Measurements from ENCODE around the gene TMEM255B.

TMEM255B gene

GRCh38 chr13:113769106-113769505 lies 10.1 kb downstream of the TMEM255B start:
- no peaks in the 10 kb centered on the region for H3K79me2 ChIP-seq (ENCODE audit: control insufficient read depth, insufficient read depth, low read length)
- no CpG with 5 or more reads among the region's 5 CpGs for whole genome bisulfite sequencing (ENCODE audit: extremely low coverage, insufficient coverage, low lambda C conversion rate)
- no peaks in the 10 kb centered on the region for H3K27me3 ChIP-seq (ENCODE audit: insufficient read depth, low read length, poor library complexity)
- no peak overlapping the region for H3K4ac ChIP-seq (ENCODE audit: low read depth, low read length)
- H3K36me3 ChIP-seq (ENCODE audit: control insufficient read depth, insufficient read depth, low read length), result no peaks in the 10 kb centered on the region
- H3K4me3 ChIP-seq (ENCODE audit: low read length), result no peak overlapping the region
- H3K4me1 ChIP-seq (ENCODE audit: control insufficient read depth, low read depth, low read length), result no peaks in the 10 kb centered on the region
- H2BK5ac ChIP-seq (ENCODE audit: low read length), result no peak overlapping the region
- no peak overlapping the region for H3K18ac ChIP-seq (ENCODE audit: low read length)
- no peak overlapping the region for H2BK15ac ChIP-seq (replicated peaks; ENCODE audit: low read depth)
- H2AK5ac ChIP-seq (ENCODE audit: low read length), result no peak overlapping the region
- H3K23ac ChIP-seq (ENCODE audit: low read length), result no peak overlapping the region
- H4K5ac ChIP-seq (ENCODE audit: low read length), result no peak overlapping the region
- H3K56ac ChIP-seq (ENCODE audit: low read length), result no peak overlapping the region
- no peak for DNase-seq
- H3K27ac ChIP-seq (ENCODE audit: low read depth, low read length), result no peak overlapping the region
- no peak overlapping the region for H4K8ac ChIP-seq (ENCODE audit: low read depth, low read length)
- no peak overlapping the region for H2BK120ac ChIP-seq (ENCODE audit: low read depth, low read length)
- no peak overlapping the region for H3K4me2 ChIP-seq (ENCODE audit: low read length)
- no peak overlapping the region for H3K9ac ChIP-seq (ENCODE audit: low read length)
- H3K79me1 ChIP-seq (ENCODE audit: low read length), result no peaks in the 10 kb centered on the region

GRCh38 chr13:113769881-113770280 lies 10.9 kb downstream of the TMEM255B start:
- WGBS (ENCODE audit: extremely low coverage, insufficient coverage, low lambda C conversion rate), result no CpG with 5 or more reads among the region's 13 CpGs
- Histone ChIP-seq H3K27ac (ENCODE audit: low read depth, low read length) (no peak overlapping the region), H2AK5ac (ENCODE audit: low read length) (no peak overlapping the region)

GRCh38 chr13:113770441-113770840 lies 11.4 kb downstream of the TMEM255B start:
- Histone ChIP-seq H3K23ac (ENCODE audit: low read length) (no peak overlapping the region), H3K4me2 (ENCODE audit: low read length) (no peak overlapping the region), H2AK5ac (ENCODE audit: low read length) (no peak overlapping the region), H3K27ac (ENCODE audit: low read depth, low read length) (no peak overlapping the region), H3K18ac (ENCODE audit: low read length) (no peak overlapping the region), H3K4me3 (ENCODE audit: low read length) (no peak overlapping the region), H3K9ac (ENCODE audit: low read length) (no peak overlapping the region), H3K27me3 (ENCODE audit: insufficient read depth, low read length, poor library complexity) (no peaks in the 10 kb centered on the region), H4K8ac (ENCODE audit: low read depth, low read length) (no peak overlapping the region), H3K36me3 (ENCODE audit: control insufficient read depth, insufficient read depth, low read length) (no peaks in the 10 kb centered on the region), H3K4ac (ENCODE audit: low read depth, low read length) (no peak overlapping the region), H2BK5ac (ENCODE audit: low read length) (no peak overlapping the region), H2BK15ac (replicated peaks; ENCODE audit: low read depth) (no peak overlapping the region), H2BK120ac (ENCODE audit: low read depth, low read length) (no peak overlapping the region), H3K79me1 (ENCODE audit: low read length) (no peaks in the 10 kb centered on the region), H3K79me2 (ENCODE audit: control insufficient read depth, insufficient read depth, low read length) (no peaks in the 10 kb centered on the region), H4K5ac (ENCODE audit: low read length) (no peak overlapping the region), H3K4me1 (ENCODE audit: control insufficient read depth, low read depth, low read length) (no peaks in the 10 kb centered on the region), H3K56ac (ENCODE audit: low read length) (no peak overlapping the region)
- no peak for DNase-seq
- WGBS (ENCODE audit: extremely low coverage, insufficient coverage, low lambda C conversion rate), result no CpG with 5 or more reads among the region's 8 CpGs

More at GRCh38 chr13:113769881-113770280, 10.9 kb downstream of the TMEM255B start:
- Histone ChIP-seq H3K79me1 (ENCODE audit: low read length) (no peaks in the 10 kb centered on the region), H3K4ac (ENCODE audit: low read depth, low read length) (no peak overlapping the region), H3K79me2 (ENCODE audit: control insufficient read depth, insufficient read depth, low read length) (no peaks in the 10 kb centered on the region), H4K8ac (ENCODE audit: low read depth, low read length) (no peak overlapping the region), H2BK5ac (ENCODE audit: low read length) (no peak overlapping the region), H3K9ac (ENCODE audit: low read length) (no peak overlapping the region), H3K23ac (ENCODE audit: low read length) (no peak overlapping the region), H3K18ac (ENCODE audit: low read length) (no peak overlapping the region), H4K5ac (ENCODE audit: low read length) (no peak overlapping the region), H3K36me3 (ENCODE audit: control insufficient read depth, insufficient read depth, low read length) (no peaks in the 10 kb centered on the region), H2BK120ac (ENCODE audit: low read depth, low read length) (no peak overlapping the region), H3K27me3 (ENCODE audit: insufficient read depth, low read length, poor library complexity) (no peaks in the 10 kb centered on the region), H3K4me3 (ENCODE audit: low read length) (no peak overlapping the region), H2BK15ac (replicated peaks; ENCODE audit: low read depth) (no peak overlapping the region), H3K4me2 (ENCODE audit: low read length) (no peak overlapping the region), H3K4me1 (ENCODE audit: control insufficient read depth, low read depth, low read length) (no peaks in the 10 kb centered on the region), H3K56ac (ENCODE audit: low read length) (no peak overlapping the region)
- no peak for DNase-seq

- no peak overlapping the region for H3K56ac ChIP-seq (ENCODE audit: low read length)
- no peak overlapping the region for H4K8ac ChIP-seq (ENCODE audit: low read depth, low read length)
- DNase-seq, result no peak
- no peak overlapping the region for H3K9ac ChIP-seq (ENCODE audit: low read length)
- no peak overlapping the region for H3K4me2 ChIP-seq (ENCODE audit: low read length)
- no CpG with 5 or more reads among the region's 5 CpGs for WGBS (ENCODE audit: extremely low coverage, insufficient coverage, low lambda C conversion rate)
- no peak overlapping the region for H2BK15ac ChIP-seq (replicated peaks; ENCODE audit: low read depth)
- no peak overlapping the region for H3K4ac ChIP-seq (ENCODE audit: low read depth, low read length)
- no peak overlapping the region for H2BK120ac ChIP-seq (ENCODE audit: low read depth, low read length)
- H3K27me3 ChIP-seq (ENCODE audit: insufficient read depth, low read length, poor library complexity), result no peaks in the 10 kb centered on the region
- no peaks in the 10 kb centered on the region for H3K79me1 ChIP-seq (ENCODE audit: low read length)
- no peaks in the 10 kb centered on the region for H3K4me1 ChIP-seq (ENCODE audit: control insufficient read depth, low read depth, low read length)
- H3K23ac ChIP-seq (ENCODE audit: low read length), result no peak overlapping the region
- H2AK5ac ChIP-seq (ENCODE audit: low read length), result no peak overlapping the region
- H3K18ac ChIP-seq (ENCODE audit: low read length), result no peak overlapping the region
- H3K4me3 ChIP-seq (ENCODE audit: low read length), result no peak overlapping the region
- H3K79me2 ChIP-seq (ENCODE audit: control insufficient read depth, insufficient read depth, low read length), result no peaks in the 10 kb centered on the region
- H4K5ac ChIP-seq (ENCODE audit: low read length), result no peak overlapping the region
- H2BK5ac ChIP-seq (ENCODE audit: low read length), result no peak overlapping the region
- H3K27ac ChIP-seq (ENCODE audit: low read depth, low read length), result no peak overlapping the region
- no peaks in the 10 kb centered on the region for H3K36me3 ChIP-seq (ENCODE audit: control insufficient read depth, insufficient read depth, low read length)
Measured at GRCh38 chr13:113770937-113771336, 11.9 kb downstream of the TMEM255B start.

- Histone ChIP-seq H4K8ac (ENCODE audit: low read depth, low read length) (no peak overlapping the region), H3K4me2 (ENCODE audit: low read length) (no peak overlapping the region), H2BK5ac (ENCODE audit: low read length) (no peak overlapping the region), H3K9ac (ENCODE audit: low read length) (no peak overlapping the region), H3K79me2 (ENCODE audit: control insufficient read depth, insufficient read depth, low read length) (no peaks in the 10 kb centered on the region), H3K27ac (ENCODE audit: low read depth, low read length) (no peak overlapping the region), H2BK15ac (replicated peaks; ENCODE audit: low read depth) (no peak overlapping the region), H3K4me3 (ENCODE audit: low read length) (no peak overlapping the region), H3K18ac (ENCODE audit: low read length) (no peak overlapping the region), H3K56ac (ENCODE audit: low read length) (no peak overlapping the region), H4K5ac (ENCODE audit: low read length) (no peak overlapping the region), H3K4me1 (ENCODE audit: control insufficient read depth, low read depth, low read length) (no peaks in the 10 kb centered on the region), H2AK5ac (ENCODE audit: low read length) (no peak overlapping the region), H3K27me3 (ENCODE audit: insufficient read depth, low read length, poor library complexity) (no peaks in the 10 kb centered on the region), H2BK120ac (ENCODE audit: low read depth, low read length) (no peak overlapping the region), H3K23ac (ENCODE audit: low read length) (no peak overlapping the region), H3K36me3 (ENCODE audit: control insufficient read depth, insufficient read depth, low read length) (no peaks in the 10 kb centered on the region), H3K79me1 (ENCODE audit: low read length) (no peaks in the 10 kb centered on the region), H3K4ac (ENCODE audit: low read depth, low read length) (no peak overlapping the region)
- no peak for DNase-seq
- WGBS (ENCODE audit: extremely low coverage, insufficient coverage, low lambda C conversion rate), result no CpG with 5 or more reads among the region's 4 CpGs
Measured at GRCh38 chr13:113771709-113772331, 12.8 kb downstream of the TMEM255B start.
